KMS-11 (cell line): Measurements from ENCODE around the gene CCDC121.

Source experiments
- H2AFZ ChIP-seq: fragments of 200-600 bp; sonication (generic); 2 replicates; pipeline ENCODE4 v1.6.1; 2016; ENCODE audit warnings: antibody characterized with exemption, mixed run types, low read depth
- H3K27ac ChIP-seq: fragments of 200-600 bp; sonication (generic); 2 replicates; pipeline ENCODE4 v1.6.1; 2016; ENCODE audit warnings: mild to moderate bottlenecking, mixed run types
- H3K27me3 ChIP-seq: fragments of 200-600 bp; sonication (generic); 2 replicates; pipeline ENCODE4 v1.6.1; 2017; ENCODE audit warnings: mild to moderate bottlenecking, low read depth, mixed run types, moderate library complexity; ENCODE audit not compliant: insufficient read depth
- H3K36me3 ChIP-seq: fragments of 200-600 bp; sonication (generic); 2 replicates; pipeline ENCODE4 v1.6.1; 2017; ENCODE audit warnings: mild to moderate bottlenecking, mixed run types; ENCODE audit not compliant: insufficient read depth
- H3K4me1 ChIP-seq: fragments of 200-600 bp; sonication (generic); 2 replicates; pipeline ENCODE4 v1.6.1; 2016; ENCODE audit warnings: mild to moderate bottlenecking, low read depth, mixed run types; ENCODE audit not compliant: poor library complexity, severe bottlenecking
- H3K4me2 ChIP-seq: fragments of 200-600 bp; sonication (generic); 2 replicates; pipeline ENCODE4 v1.7.0; 2016; ENCODE audit warnings: mild to moderate bottlenecking, mixed run types
- H3K4me3 ChIP-seq: fragments of 200-600 bp; sonication (generic); IDR thresholded peaks from 2 replicates; pipeline ENCODE4 v1.6.1; 2017; ENCODE audit warnings: low read depth, low read length, mixed read lengths; ENCODE audit not compliant: insufficient read depth
- H3K79me2 ChIP-seq: fragments of 200-600 bp; sonication (generic); 2 replicates; pipeline ENCODE4 v1.6.1; 2016; ENCODE audit warnings: low read depth, mixed run types; ENCODE audit not compliant: insufficient read depth
- H3K9ac ChIP-seq: fragments of 200-600 bp; sonication (generic); 2 replicates; pipeline ENCODE4 v1.6.1; 2016; ENCODE audit warnings: mild to moderate bottlenecking, mixed run types
- H4K20me1 ChIP-seq: fragments of 200-600 bp; sonication (generic); 2 replicates; pipeline ENCODE4 v1.6.1; 2016; ENCODE audit warnings: mild to moderate bottlenecking, mixed run types; ENCODE audit not compliant: insufficient read depth
- TF ChIP-seq, protein P1 (sequence below): fragments of 200-600 bp; sonication (generic); conservative IDR thresholded peaks from 2 replicates; pipeline ENCODE4 v1.6.1; 2017; ENCODE audit warnings: low read depth, mild to moderate bottlenecking, antibody characterized with exemption, low read length, moderate library complexity, mixed read lengths

CCDC121 gene

DNA sequence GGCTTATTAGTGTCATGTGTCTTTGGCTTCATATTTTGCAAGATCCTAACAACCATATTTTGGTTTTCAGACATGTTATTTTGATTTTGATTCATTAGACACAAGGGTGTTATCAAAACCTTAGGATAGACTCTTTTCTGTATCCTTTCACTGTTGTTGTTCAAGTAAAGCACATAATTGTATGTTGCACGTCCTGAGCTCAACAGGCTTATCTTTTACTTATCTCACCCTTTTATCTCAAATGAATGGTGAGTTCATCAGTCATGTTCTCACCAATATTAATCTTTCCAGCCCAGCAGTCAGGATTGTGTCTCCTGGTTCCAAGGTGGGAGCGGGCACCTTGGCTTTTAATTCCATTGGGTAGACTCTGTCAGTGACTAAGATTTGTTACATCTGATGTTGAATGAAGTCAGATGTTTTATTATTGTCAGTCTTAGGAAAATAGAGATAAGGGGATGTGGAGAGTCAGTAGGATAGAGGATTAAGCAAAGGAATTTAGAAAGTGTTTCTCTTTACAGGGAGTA is 12.0 kb upstream of the CCDC121 start:
- TF ChIP-seq, protein P1, sequence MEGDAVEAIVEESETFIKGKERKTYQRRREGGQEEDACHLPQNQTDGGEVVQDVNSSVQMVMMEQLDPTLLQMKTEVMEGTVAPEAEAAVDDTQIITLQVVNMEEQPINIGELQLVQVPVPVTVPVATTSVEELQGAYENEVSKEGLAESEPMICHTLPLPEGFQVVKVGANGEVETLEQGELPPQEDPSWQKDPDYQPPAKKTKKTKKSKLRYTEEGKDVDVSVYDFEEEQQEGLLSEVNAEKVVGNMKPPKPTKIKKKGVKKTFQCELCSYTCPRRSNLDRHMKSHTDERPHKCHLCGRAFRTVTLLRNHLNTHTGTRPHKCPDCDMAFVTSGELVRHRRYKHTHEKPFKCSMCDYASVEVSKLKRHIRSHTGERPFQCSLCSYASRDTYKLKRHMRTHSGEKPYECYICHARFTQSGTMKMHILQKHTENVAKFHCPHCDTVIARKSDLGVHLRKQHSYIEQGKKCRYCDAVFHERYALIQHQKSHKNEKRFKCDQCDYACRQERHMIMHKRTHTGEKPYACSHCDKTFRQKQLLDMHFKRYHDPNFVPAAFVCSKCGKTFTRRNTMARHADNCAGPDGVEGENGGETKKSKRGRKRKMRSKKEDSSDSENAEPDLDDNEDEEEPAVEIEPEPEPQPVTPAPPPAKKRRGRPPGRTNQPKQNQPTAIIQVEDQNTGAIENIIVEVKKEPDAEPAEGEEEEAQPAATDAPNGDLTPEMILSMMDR = no peak
- H3K4me1 ChIP-seq = no peaks in the 10 kb centered on the region
- H3K79me2 ChIP-seq = no peaks in the 10 kb centered on the region
- no peaks in the 10 kb centered on the region for H4K20me1 ChIP-seq
- no peak overlapping the region for H3K4me2 ChIP-seq
- H3K9ac ChIP-seq = no peak overlapping the region
- no peak overlapping the region for H2AFZ ChIP-seq
- no peaks in the 10 kb centered on the region; the same call in 1 of the 2 replicates for H3K36me3 ChIP-seq
- H3K4me3 ChIP-seq = no peak overlapping the region
- H3K27ac ChIP-seq = no peak overlapping the region
- no peaks in the 10 kb centered on the region for H3K27me3 ChIP-seq

DNA sequence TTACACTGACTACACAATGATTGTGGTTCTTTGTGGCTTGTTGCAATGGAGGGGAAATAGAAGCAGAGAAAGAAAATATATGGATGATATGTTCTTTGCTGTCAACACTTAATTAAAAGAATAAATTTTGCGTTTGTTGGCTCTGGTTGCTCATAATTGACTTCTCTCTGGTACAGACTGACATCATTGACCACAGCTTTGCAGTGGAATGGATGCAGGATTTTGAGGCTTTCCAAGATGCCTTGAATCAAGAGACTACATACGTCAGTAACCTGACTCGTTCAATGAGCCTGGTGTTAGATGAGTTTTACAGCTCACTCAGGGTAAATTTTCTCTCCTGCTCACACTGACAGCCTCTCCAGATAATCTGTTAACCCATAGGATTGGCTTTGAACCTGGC is 9.9 kb upstream of the CCDC121 start:
- Histone ChIP-seq H3K79me2 (no peaks in the 10 kb centered on the region), H3K4me3 (no peak overlapping the region), H3K9ac (no peak overlapping the region), H3K27ac (no peak overlapping the region), H3K4me1 (no peaks in the 10 kb centered on the region), H3K36me3 (no peaks in the 10 kb centered on the region; the same call in 1 of the 2 replicates), H3K27me3 (no peaks in the 10 kb centered on the region), H2AFZ (no peak overlapping the region), H3K4me2 (no peak overlapping the region), H4K20me1 (no peaks in the 10 kb centered on the region)
- TF ChIP-seq, protein P1 = no peak

DNA sequence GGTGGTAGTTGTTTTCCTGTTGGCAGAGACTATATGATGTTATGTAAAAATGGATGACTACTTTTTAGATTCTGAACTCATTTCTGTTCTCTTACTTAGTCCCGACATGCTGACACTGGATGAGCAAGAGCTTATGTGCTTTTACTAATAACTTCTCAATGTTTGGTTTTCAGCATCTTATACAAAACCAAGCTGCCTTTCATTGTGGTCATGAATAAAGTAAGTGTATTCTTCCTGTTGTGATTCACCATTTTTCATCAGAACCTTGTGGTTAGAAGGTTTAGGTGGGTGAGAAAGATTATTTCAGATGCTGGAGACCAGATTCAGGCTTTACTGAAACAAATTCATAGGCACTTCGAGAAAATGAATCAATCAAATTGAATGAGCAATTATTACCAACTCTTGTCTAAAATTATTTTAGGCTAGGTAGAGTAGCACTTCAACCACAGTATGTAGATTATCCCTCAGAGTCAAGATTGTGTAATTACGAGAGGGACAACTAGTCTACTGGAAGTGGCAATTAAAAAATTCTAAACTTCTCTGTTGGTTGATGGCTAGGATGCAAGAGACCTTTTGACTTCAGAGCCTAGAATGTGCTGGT is 9.3 kb upstream of the CCDC121 start:
- Histone ChIP-seq H3K79me2 (no peaks in the 10 kb centered on the region), H2AFZ (no peak overlapping the region), H3K4me1 (no peaks in the 10 kb centered on the region), H3K9ac (no peak overlapping the region), H3K27me3 (no peaks in the 10 kb centered on the region), H3K4me3 (no peak overlapping the region), H3K36me3 (no peaks in the 10 kb centered on the region; the same call in 1 of the 2 replicates), H3K27ac (no peak overlapping the region), H4K20me1 (no peaks in the 10 kb centered on the region), H3K4me2 (no peak overlapping the region)
- TF ChIP-seq, protein P1 = no peak

DNA sequence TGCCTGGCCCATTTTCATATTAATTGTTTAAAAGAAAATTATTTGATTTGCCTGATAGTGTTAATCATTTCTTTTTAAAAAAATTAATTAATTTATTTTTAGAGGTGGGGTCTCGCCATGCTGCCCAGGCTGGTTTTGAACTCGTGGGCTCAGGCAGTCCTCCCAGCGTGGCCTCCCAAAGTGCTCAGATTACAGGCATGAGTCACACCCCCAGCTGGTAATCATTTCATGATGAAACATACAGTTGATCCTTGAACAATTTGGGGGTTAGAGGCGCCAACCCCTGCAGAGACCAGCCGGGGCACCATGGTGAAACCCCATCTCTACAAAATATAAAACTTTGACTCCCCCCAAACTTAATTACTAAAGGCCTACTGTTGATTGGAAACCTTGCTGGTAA is 8.0 kb upstream of the CCDC121 start:
- no peaks in the 10 kb centered on the region; the same call in 1 of the 2 replicates for H3K36me3 ChIP-seq
- no peaks in the 10 kb centered on the region for H3K79me2 ChIP-seq
- no peak overlapping the region for H3K4me3 ChIP-seq
- no peaks in the 10 kb centered on the region for H3K4me1 ChIP-seq
- H2AFZ ChIP-seq = no peak overlapping the region
- H4K20me1 ChIP-seq = no peaks in the 10 kb centered on the region
- no peak overlapping the region for H3K4me2 ChIP-seq
- no peak overlapping the region for H3K9ac ChIP-seq
- no peaks in the 10 kb centered on the region for H3K27me3 ChIP-seq
- TF ChIP-seq, protein P1 = no peak
- no peak overlapping the region for H3K27ac ChIP-seq
